Upper lobe of left lung (tissue), 4 donors: ENCODE data around the gene RBM34.

Experiments
- CTCF ChIP-seq, 6 experiments: fragments of 450-650 bp in 4 of 6; fragments of 200-600 bp in 2 of 6; sonication (generic) in 2 of 6; IDR thresholded peaks; one replicate each; pipeline ENCODE4 v1.5.1; 2016 to 2019; ENCODE audit warnings: antibody characterized with exemption in 6 of 6
- EP300 ChIP-seq, 4 donors: sonication (generic); formaldehyde crosslinking; IDR thresholded peaks; one replicate each; pipeline ENCODE4 v1.5.1; 2017; ENCODE audit warnings: antibody characterized with exemption in 4 of 4, control low read depth in 2 of 4
- POLR2A ChIP-seq, 4 donors: fragments of 450-650 bp; IDR thresholded peaks; one replicate each; pipeline ENCODE4 v1.5.1; 2016 to 2017; ENCODE audit warnings: antibody characterized with exemption in 4 of 4, mild to moderate bottlenecking in 2 of 4

GRCh38 chr1:235187316-235187715, 26.3 kb upstream of the RBM34 start:
- TF ChIP-seq CTCF (IDR thresholded peaks at IDR 0.05) (no peak), POLR2A (IDR thresholded peaks at IDR 0.05) (no peak), EP300 (IDR thresholded peaks at IDR 0.05) (no peak)
